GM18517 (cell line): ENCODE measurements around the gene CRLF1.
"Not testable (repeated sequence)": the region's sequence is repeated elsewhere in the genome, so short reads cannot be mapped to it uniquely, and the experiment has no call there.

ENCODE experiments used
- ATAC-seq: cut with Tn5 transposase; IDR thresholded peaks from one replicate; pipeline ENCODE4 v1.9.1; 2021; ENCODE audit warnings: mild to moderate bottlenecking, moderate library complexity; ENCODE audit not compliant: unreplicated experiment

Gene CRLF1

DNA sequence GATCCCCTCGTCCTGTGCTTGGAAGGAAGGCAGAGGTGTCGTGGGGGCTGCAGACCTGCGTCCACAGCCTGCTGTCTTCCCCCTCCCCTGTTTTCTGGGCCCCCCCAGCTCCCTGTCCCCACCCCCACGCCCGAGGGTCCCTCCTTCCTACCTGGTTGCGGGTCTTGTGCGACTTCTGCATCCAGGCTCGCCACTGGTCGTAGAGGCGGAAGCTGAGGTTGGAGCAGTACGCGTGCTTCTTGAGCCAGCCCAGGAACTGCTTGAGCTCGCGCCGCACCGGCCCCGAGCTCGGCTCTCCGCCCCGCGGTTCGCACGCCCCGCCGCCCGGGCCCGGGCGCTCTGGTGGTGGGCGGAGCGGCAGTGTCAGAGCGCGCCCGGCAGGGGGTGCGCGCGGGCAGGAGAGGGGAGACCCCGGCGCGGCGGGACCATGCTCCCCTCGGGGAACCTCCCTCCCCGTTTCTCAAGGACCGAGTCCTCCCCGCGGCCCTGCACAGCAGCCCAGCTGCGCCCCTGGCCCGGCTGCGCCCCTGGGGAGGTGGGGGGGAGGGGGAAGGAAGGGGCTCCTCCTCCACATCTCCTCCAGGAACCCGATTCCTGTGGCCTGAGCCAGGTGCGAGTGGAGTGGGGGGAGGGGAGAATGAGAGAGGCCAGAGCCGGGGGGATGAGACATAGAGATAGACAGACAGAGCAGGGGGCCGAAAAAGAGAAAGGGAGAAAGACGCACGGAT lies 12.3 kb downstream of the CRLF1 start:
- ATAC-seq, result no peak

DNA sequence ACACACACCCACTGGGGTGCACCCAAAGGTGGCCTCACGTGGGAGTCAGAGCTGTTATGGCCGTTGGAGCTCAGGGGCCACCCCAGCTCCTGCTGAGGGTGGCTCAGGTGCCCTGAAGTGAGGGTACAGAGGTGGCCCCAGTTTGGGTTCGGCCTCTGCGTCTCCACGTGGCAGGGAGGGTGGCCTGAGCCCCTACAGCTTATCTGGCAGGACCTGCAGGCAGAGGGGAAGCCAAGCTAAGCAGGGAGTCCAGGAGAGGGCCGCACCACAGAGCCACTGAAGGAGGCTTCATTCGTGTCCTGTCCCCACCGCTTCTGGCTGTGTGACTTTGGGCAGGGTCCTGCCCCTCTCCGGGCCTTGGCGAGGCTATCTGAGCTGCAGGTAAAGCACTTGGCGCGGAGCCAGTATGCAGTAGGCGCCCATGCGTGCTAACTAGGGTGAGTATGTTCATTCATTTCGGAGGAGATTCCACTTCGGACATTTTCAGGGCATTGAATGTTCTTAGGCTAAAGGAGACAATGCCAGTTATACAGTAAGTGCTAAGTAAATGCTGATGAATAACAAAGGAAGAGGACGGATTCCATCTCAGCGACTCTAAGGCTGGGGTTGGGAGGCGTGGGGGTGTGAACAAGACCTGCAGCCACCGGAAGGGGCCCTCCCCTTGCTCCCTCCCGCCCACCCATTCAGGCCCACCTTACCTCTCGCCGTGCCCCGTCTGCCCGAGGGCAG lies 13.1 kb downstream of the CRLF1 start:
- ATAC-seq, result no peak

DNA sequence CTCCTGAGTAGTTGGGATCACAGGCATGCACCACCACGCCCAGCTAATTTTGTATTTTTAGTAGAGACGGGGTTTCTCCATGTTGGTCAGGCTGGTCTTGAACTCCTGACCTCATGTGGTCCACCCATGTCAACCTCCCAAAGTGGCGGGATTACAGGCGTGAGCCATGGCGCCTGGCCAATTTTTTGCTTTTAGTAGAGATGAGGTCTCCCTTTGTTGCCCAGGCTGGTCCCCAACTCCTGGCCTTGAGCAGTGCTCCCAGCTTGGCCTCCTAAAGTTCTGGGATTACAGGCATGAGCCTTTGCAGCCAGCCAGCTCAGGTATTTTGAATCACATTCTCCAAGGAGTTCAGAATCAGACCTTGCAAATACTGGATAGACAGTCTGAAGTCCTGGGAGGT lies 13.9 kb downstream of the CRLF1 start:
- not testable (repeated sequence) for ATAC-seq

DNA sequence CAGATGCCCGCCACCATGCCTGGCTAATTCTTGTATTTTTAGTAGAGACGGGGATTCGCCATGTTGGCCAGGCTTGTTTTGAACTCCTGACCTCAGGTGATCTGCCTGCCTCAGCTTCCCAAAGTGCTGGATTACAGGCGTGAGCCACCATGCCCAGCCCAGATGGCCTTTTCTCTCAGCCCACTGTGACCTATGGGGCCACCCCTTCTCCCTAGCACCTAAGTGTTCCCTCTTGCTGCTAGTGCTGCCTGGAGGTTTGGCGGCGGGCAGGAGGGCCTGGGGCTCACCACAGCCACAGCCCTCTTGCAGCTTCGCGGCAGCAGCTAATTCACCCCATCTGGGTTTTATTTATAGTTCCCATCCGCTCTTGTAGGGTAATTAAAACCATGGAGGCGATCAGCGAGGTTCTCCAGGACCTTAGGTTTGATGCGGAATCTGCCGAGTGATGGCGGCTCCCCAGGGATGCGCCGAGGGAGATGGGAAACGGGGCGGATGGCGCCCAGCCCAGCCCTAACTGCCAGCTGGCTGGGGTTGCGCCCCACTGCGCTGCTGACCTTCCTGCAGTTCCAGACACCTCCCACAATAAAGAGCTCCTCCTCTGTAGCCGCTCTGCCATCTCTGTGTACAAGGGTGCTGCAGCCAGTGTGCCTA lies 14.7 kb downstream of the CRLF1 start:
- ATAC-seq, result no peak

DNA sequence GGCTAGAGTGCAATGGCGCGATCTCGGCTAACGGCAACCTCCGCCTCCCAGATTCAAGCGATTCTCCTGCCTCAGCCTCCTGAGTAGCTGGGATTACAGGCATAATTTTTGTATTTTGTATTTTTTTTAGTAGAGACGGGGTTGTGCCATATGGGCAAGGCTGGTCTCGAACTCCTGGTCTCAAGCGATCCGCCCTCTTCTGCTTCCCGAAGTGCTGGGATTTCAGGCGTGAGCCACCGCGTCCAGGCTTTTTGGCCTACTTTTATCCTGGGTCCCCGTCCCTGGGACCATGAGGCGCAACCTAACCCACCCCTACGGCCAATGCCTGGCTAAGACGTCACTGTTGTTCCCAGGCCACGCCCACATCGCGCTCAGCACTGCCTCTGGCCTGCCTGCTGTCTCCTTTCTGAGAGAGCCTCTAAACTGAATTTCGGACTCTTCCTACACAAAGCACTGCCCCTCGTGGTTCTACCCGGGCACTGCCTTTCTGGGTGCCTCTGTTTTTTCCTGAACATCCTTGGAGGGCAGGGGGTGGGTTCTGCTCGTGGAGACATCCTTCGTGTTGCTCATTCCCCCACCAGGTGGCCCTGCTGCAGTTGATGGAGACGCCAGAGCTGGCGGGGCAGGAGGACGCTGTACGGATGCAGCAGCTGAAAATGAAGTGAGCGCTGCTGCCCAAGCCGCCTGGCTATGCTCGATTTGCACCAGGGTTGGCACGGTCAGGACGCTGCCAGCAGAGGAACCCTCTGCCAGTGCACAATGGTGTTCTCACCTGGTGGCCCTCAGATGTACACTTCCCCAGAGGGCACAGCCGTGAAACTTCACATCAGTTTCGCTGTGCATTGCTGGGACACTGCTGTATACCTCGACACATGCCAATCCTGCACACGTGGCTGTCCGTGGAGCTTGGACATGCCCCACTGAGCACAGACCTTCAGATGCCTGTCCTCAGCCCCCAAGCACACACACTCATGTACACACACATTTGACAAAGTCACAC lies 16.0 kb downstream of the CRLF1 start:
- no peak for ATAC-seq

DNA sequence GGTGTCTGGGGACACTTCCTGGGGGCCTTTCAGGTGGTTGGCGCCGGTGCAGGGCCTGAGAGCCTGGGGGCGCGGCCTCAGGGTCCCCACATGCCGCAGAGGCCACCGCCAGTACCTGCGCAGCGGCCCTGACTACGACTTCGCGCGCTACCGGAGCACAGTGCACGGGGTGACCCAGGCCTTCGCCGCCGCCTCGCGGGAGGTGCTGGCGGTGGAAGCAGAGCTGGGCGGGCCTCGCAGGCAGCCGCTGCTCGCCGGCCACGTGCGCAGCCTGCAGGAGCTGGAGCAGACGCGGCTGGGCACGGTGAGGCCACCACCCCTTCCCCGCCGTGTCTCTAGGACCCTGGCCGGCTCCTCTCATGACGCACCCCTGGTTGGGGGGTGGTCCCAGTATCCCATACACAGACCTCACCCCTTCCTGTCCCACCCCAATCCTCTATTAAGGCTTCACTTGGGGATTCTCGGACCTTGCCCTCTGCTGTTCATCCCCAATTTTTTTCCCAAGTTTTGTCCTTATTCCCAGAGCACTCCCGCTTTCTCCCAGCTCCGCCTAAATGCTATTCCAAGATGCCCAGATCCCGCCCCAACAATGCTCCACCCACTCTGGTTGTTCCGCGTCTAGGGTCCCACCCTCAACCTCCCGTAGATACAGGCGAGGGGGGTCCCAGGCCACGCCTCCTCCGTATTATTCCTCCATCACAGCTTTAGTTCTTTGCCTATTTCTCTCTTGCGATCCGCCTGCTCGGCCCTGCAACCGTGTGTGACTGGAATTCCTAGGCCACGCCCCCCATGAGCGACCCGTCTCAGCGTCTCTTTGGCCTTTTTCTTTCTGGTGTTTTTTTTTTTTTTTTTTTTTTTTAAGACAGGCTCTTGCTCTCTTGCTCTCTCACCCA lies 17.0 kb downstream of the CRLF1 start:
- peak; percentile 40 for ATAC-seq

DNA sequence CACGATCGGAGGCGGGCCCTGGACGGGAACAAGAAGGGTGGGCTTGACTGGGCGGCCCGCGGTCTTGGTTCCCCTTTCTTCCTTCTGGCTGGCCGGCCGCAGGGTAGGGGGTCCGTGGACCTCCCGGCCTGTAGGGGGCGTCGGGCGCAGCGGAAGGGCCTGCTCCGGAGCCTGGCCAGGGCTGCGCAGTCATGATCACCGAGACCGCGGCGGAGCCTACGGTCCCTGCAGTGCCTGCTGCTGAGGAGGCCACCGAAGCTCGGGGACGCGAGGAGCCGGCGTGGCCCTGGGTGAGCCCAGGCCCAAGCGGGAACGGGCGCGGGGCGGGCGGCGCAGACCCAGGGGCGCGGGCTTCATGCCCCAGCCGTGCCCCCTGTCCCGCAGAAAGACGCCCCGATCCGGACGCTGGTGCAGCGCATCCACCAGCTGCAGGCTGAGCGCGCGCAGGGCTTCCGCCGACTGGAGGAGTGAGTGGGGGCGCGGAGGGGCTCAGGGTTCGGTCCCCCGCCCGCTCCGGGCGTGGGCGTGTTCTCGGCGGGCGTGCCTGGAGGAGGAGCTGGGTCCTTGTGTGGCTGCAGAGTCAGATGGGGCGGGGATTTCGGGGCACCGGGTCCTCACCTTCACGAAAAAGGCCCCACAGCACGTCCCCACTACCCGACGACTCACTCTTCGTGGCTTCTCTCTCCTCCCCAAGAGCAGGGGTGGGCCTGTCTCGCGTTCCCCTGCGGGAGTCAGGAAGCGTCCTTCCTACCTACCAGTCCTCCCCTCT lies 17.8 kb downstream of the CRLF1 start, which contains the start of gene REX1BD:
Gene REX1BD (plus strand): TSS at position 188 of the 769 bp plus-strand sequence. CDS start 4 bp downstream, at position 192.
- ATAC-seq, result peak; percentile 79

DNA sequence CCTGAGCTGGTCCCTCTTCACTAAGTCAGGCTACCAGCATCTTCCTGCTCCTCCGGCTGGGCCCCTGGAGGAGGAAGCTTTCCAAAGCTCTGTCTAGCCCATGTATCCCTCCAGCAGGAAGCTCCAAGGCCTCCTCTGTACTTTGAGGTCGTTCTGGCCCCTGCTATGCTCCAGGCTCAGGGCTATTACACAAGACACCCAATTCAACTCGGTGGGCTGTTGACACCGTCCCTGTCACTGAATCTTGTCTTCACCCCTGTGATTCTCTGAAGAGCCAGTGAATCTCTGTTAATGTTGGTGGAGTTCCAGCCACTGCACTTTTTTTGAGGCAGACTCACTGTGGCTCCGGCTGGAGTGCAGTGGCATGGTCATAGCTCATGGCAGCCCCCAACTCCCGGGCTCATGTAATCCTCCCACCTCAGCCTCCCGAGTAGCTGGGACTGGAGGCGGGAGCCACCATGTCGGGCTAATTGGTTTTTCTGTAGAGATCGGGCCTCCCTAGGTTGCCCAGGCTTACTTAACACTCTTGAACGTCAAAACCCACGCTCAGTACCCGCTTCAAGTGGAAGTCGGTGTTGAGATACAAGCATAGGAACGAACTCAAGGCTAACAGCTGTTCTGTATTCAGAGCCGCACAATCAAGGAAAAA lies 18.5 kb downstream of the CRLF1 start:
- ATAC-seq, result no peak

DNA sequence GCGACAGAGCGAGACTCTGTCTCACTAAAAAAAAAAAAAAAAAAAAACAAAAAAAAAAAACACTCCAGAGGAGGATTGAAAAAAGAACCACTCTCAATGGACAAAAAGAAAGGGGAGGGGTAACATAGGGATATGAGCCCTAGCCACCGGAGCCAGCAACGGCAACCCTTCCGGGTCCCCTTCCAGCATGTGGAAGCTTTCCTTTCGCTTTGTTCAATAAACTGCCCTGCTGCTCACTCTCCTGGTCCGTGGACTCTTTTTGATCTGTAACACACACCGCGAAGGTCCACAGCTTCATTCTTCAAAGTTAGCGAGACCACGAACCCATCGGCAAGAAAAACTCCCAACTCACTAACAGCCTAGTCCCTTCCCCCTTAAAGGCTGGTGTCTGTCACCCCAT lies 19.0 kb downstream of the CRLF1 start:
- ATAC-seq, result no peak

DNA sequence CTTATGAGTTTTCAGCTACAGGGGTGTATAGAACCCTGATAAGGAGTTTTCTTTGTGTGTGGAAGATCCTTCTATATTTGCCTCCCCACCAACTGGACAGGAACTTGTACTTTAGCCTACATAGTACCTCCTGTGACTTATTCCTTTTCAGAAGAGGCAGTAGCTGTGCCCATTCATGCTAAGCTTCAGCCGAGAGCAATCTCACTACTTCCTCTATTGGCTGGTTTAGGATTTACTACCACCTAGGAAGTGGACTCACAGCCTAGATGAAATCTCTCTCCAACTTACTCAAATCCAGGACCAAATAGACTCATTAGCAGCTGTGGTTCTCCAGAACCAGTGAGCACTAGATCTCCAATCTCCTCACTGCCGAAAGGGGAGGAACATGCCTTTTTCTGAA lies 20.3 kb downstream of the CRLF1 start:
- no peak for ATAC-seq

DNA sequence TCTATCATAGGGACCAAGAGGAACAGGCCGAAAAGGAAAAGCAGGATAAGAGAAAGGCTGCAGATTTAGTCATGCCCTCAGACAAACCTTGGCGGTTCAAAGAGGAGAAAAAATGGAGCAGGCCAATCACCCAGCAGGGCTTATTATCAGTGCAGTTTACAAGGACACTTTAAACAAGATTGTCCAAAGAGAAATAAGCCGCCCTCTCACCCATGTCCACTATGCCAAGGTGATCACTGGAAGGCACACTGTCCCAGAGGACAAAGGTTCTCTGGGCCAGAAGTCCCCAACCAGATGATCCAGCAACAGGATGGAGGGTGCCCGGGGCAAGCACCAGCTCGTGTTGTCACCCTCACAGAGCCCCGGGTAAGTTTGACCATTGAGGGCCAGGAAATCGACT lies 26.3 kb downstream of the CRLF1 start:
- ATAC-seq, result no peak

DNA sequence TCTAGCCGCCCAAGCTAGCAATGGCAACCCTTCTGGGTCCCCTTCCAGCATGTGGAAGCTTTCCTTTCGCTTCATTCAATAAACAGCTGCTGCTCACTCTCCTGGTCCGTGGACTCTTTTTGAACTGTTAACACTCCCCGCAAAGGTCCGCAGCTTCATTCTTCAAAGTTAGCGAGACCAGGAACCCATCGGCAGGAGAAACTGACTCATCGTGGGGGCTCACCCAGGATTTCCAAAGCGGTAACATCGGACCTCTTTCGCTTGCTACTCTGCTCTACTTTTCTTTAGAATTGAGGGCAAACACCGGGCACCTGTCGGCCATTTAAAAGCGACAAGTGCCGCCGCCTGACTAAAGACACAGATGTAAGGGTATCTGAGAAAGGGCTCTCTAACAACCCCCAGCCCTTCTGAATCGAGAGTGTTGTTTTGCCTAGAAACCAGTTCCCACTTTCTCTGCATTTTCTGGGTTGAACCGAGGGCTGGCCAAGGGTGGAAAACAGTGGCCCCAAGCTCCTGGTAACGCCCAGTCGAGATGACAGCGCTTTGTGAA lies 29.2 kb downstream of the CRLF1 start:
- no peak for ATAC-seq

DNA sequence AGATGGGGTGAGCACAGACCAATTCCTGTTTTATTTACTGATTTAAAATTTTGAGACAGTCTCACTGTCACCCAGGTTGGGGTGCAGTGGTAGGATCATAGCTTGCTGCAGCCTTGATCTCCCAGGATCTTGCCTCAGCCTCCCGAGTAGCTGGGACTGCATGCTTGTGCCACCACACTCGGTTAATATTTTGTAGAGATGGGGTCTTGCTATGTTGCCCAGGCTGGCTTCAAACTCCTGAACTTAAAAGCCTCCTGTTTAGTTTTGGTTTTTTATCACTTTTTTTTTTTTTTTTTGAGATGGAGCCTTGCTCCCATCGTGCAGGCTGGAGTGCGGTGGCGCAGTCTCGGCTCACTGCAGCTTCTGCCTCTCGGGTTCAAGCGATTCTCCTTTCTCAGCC lies 30.2 kb downstream of the CRLF1 start:
- ATAC-seq, result no peak

DNA sequence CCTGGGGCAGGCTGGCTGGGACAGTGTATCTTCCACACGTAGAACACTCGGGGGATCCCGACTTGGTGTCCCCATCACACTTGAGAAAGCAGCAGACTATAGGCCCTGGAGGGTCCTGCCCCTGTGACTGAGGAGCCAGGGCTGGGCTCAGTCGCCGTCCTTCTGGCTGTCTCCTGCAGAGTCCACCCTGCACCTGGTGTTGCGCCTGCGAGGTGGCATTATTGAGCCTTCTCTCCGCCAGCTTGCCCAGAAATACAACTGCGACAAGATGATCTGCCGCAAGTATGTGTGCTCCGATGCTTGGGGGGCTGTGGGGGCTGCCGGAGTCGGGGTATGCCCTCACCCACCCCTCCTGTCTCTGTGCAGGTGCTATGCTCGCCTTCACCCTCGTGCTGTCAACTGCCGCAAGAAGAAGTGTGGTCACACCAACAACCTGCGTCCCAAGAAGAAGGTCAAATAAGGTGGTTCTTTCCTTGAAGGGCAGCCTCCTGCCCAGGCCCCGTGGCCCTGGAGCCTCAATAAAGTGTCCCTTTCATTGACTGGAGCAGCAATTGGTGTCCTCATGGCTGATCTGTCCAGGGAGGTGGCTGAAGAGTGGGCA lies 31.8 kb downstream of the CRLF1 start:
- no peak for ATAC-seq

DNA sequence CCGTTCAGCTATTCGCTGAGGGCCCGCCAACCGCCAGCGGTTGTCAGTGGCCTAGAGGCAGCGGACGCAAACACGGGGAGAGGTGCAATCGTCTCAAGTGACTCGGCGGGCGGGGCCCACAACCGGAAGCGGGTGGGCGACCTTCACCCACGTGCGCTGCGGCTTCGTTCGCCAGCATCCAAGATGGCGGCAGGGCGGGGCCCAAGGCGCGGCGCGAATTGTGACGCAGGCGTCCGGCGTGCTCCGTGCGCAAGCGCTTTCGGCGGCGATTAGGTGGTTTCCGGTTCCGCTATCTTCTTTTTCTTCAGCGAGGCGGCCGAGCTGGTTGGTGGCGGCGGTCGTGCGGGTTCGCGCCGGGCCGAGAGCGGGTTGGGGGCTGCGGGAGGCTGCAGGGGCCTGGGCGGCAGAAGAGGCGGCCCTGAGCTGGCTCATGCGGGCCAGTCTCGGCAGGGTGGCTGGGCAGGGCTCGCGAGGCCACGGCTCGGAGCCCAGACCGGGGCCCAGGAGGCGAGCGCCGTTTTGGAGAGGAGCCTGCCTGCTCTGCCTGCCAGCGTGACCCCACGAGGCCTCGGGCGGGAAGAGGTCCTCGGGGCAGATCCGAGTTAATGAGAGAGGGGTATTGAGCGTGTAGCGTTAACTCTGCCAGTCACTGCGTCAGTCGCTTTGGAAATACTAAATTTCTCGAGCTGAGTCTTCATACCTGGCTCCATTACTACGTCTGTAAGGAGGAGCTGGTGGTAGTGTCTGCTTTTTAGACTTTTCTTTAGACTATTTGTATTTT lies 34.8 kb downstream of the CRLF1 start, which contains the start of gene UBA52:
Gene UBA52 (plus strand): TSS at position 294 of the 781 bp plus-strand sequence. CDS start 1,444 bp downstream, outside the sequence.
- peak; percentile 84 for ATAC-seq

DNA sequence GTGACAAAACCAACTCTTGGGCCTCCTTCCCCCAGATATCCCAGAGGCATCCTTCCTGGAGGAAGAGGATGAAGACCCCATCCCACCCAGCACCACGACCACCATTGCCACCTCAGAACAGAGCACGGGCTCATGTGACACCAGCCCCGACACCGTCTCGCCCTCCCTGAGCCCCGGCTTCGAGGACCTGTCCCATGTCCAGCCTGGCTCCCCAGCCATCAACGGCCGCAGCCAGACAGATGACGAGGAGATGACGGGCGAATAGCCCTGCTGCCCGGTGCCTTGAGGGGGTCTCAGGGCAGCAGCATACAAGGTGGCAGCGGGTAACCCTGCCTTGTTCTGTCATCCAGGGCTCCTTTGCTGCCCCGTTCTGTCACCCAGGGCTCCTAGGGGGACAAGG lies 38.2 kb downstream of the CRLF1 start:
- ATAC-seq, result no peak

DNA sequence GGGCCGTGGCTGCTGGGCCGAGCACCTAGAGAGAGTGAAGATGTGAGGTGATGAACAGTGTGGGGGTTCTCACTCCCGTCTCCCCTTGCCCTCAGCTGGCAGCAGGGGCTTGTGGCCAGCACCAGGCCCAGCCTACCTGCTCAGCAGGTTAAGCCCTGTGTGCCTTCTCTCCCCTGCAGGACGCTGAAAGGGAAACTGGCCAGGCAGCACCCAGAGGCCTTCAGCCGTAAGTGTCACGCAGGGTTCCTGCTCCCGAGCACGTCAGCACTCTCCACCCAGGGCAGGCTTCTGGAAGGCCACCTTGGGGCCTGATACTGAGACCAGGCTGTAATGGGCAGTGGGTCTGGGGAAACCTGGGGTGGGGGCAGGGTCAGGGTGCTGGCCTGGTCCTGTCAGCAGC lies 39.6 kb downstream of the CRLF1 start:
- no peak for ATAC-seq
